Caco-2 (cell line): ENCODE data around the gene RALGPS1. TPM values are rescaled to one million over a fixed set of nuclear protein-coding genes. Genes with fewer than 3 reads are reported as not detected.

Source experiments
- BruUV-seq: library from RNA; stranded (reverse); fragments of 400-500 nt; replicated peaks from 2 replicates; lab custom pipeline; 2021; lab: Mats Ljungman, UMichigan
- CTCF ChIA-PET: fragments of 300-600 bp; sonication (Branson Sonifier 250); formaldehyde crosslinking; loops from one replicate; lab custom pipeline; 2022; ENCODE audit warnings: antibody characterized with exemption; lab: Charles Lee
- POLR2A ChIA-PET: fragments of 300-600 bp; sonication (Branson Sonifier 250); formaldehyde crosslinking; loops from one replicate; lab custom pipeline; 2022; ENCODE audit warnings: antibody characterized with exemption; lab: Charles Lee
- DNase-seq, 2 experiments: peaks; one replicate each; pipeline versions ENCODE4 v3.0.0 to v3.0.0-alpha.2; 2020 to 2022
- H3K27me3 ChIP-seq: replicated peaks from 2 replicates; pipeline ENCODE4 v1.6.0; 2011; ENCODE audit warnings: low read length; ENCODE audit not compliant: control insufficient read depth, insufficient read depth
- H3K36me3 ChIP-seq: 2 replicates; pipeline ENCODE4 v1.5.1; 2011; ENCODE audit warnings: low read length; ENCODE audit not compliant: control insufficient read depth, insufficient read depth
- H3K4me1 ChIP-seq: fragments of 250-450 bp; sonication (Bioruptor Pico); 2 replicates; pipeline ENCODE4 v1.5.1; 2020; ENCODE audit warnings: mild to moderate bottlenecking
- H3K4me3 ChIP-seq: 2 replicates; pipeline ENCODE4 v1.5.1; 2011; ENCODE audit warnings: low read depth, mild to moderate bottlenecking, control low read depth, low read length
- H3K9me3 ChIP-seq: fragments of 250-450 bp; sonication (Bioruptor Pico); 2 replicates; pipeline ENCODE4 v1.5.1; 2020; ENCODE audit warnings: mild to moderate bottlenecking, moderate library complexity
- H3K27ac Mint-ChIP-seq: one replicate; pipeline ENCODE4 v1.8.0; 2022; ENCODE audit warnings: mixed read lengths; ENCODE audit not compliant: unreplicated experiment
- H3K27me3 Mint-ChIP-seq: one replicate; pipeline ENCODE4 v1.8.0; 2022; ENCODE audit warnings: mixed read lengths; ENCODE audit not compliant: insufficient read depth, unreplicated experiment
- H3K36me3 Mint-ChIP-seq: one replicate; pipeline ENCODE4 v1.8.0; 2022; ENCODE audit warnings: mild to moderate bottlenecking, mixed read lengths; ENCODE audit not compliant: insufficient read depth, unreplicated experiment
- H3K4me1 Mint-ChIP-seq: one replicate; pipeline ENCODE4 v1.8.0; 2022; ENCODE audit warnings: low read depth, mixed read lengths; ENCODE audit not compliant: unreplicated experiment
- H3K4me3 Mint-ChIP-seq: one replicate; pipeline ENCODE4 v1.8.0; 2022; ENCODE audit warnings: mild to moderate bottlenecking, moderate library complexity, mixed read lengths; ENCODE audit not compliant: unreplicated experiment
- H3K9me3 Mint-ChIP-seq: one replicate; pipeline ENCODE4 v1.8.0; 2022; ENCODE audit warnings: mixed read lengths; ENCODE audit not compliant: unreplicated experiment
- CTCF ChIP-seq, 2 experiments: fragments of 200-600 bp in 1 of 2; IDR thresholded peaks; 1 replicate in 1 of 2; 2 replicates in 1 of 2; pipeline versions ENCODE4 v1.5.1 to v1.8.0; 2011 to 2022; ENCODE audit warnings: antibody characterized with exemption in 1 of 2, control low read depth in 1 of 2, inconsistent platforms in 1 of 2, low read depth in 1 of 2, low read length in 1 of 2, mild to moderate bottlenecking in 1 of 2, moderate library complexity in 1 of 2; ENCODE audit not compliant: insufficient read depth in 1 of 2, severe bottlenecking in 1 of 2, unreplicated experiment in 1 of 2
- intact Hi-C: fragments of 100-400 bp; cut with micrococcal nuclease; formaldehyde crosslinking; loops from one replicate; pipeline ENCODE4 v1.10.0; 2022; ENCODE audit not compliant: unreplicated experiment
- total RNA-seq: library from RNA; stranded (reverse); gene quantifications from 2 replicates; pipeline ENCODE4 v1.2.3, GENCODE V29; 2022

Gene RALGPS1
- total RNA-seq, 1 experiment from 2014 or later: 41.5 TPM

GRCh38 chr9:127165116-127165515, 250.5 kb downstream of the RALGPS1 start:
- Mint-ChIP-seq H3K9me3 (no peaks in the 10 kb centered on the region), H3K4me3 (no peak overlapping the region), H3K4me1 (peaks cover 7% of the 10 kb centered on the region), H3K36me3 (peaks cover 6% of the 10 kb centered on the region), H3K27me3 (no peaks in the 10 kb centered on the region), H3K27ac (no peak overlapping the region)
- TF ChIP-seq CTCF (IDR thresholded peaks at IDR 0.05; ENCODE audit: insufficient read depth in 1 of 2, low read depth in 1 of 2, low read length in 1 of 2, severe bottlenecking in 1 of 2, unreplicated experiment in 1 of 2): no peak
- no peaks in the 10 kb centered on the region for H3K27me3 ChIP-seq
- H3K36me3 ChIP-seq: peaks cover 1% of the 10 kb centered on the region; the same call in 1 of the 2 replicates
- ChIA-PET CTCF (no interaction called here), POLR2A (no interaction called here)
- BruUV-seq: no TSS peak
- intact Hi-C loops: no loop called here
- DNase-seq: no peak
- no peaks in the 10 kb centered on the region for H3K4me1 ChIP-seq
- H3K9me3 ChIP-seq: no peaks in the 10 kb centered on the region
- H3K4me3 ChIP-seq: no peak overlapping the region

GRCh38 chr9:127166111-127166510, 251.5 kb downstream of the RALGPS1 start:
- BruUV-seq: no TSS peak
- CTCF ChIA-PET: no interaction called here
- H3K4me1 Mint-ChIP-seq: peaks cover 7% of the 10 kb centered on the region
- Histone ChIP-seq H3K4me3 (no peak overlapping the region), H3K36me3 (peaks cover 1% of the 10 kb centered on the region; the same call in 1 of the 2 replicates), H3K9me3 (no peaks in the 10 kb centered on the region), H3K4me1 (no peaks in the 10 kb centered on the region), H3K27me3 (no peaks in the 10 kb centered on the region)
- no peak for DNase-seq
- H3K27me3 Mint-ChIP-seq: no peaks in the 10 kb centered on the region
- H3K4me3 Mint-ChIP-seq: no peak overlapping the region
- no peak overlapping the region for H3K27ac Mint-ChIP-seq
- TF ChIP-seq CTCF (IDR thresholded peaks at IDR 0.05; ENCODE audit: insufficient read depth in 1 of 2, low read depth in 1 of 2, low read length in 1 of 2, severe bottlenecking in 1 of 2, unreplicated experiment in 1 of 2): no peak
- peaks cover 6% of the 10 kb centered on the region for H3K36me3 Mint-ChIP-seq
- POLR2A ChIA-PET: no interaction called here
- H3K9me3 Mint-ChIP-seq: no peaks in the 10 kb centered on the region
- intact Hi-C loops: no loop called here

GRCh38 chr9:127166651-127167524, 252.3 kb downstream of the RALGPS1 start:
- Histone ChIP-seq H3K4me3 (no peak overlapping the region), H3K4me1 (no peaks in the 10 kb centered on the region), H3K27me3 (no peaks in the 10 kb centered on the region), H3K36me3 (peaks cover 1% of the 10 kb centered on the region; the same call in 1 of the 2 replicates), H3K9me3 (no peaks in the 10 kb centered on the region)
- Mint-ChIP-seq H3K27me3 (no peaks in the 10 kb centered on the region), H3K4me1 (peaks cover 4% of the 10 kb centered on the region), H3K4me3 (no peak overlapping the region), H3K27ac (no peak overlapping the region), H3K9me3 (no peaks in the 10 kb centered on the region), H3K36me3 (peaks cover 6% of the 10 kb centered on the region)
- DNase-seq: peak in 1 of 2 experiments; percentile 23
- intact Hi-C loops: no loop called here
- BruUV-seq: no TSS peak
- TF ChIP-seq CTCF (IDR thresholded peaks at IDR 0.05; ENCODE audit: insufficient read depth in 1 of 2, low read depth in 1 of 2, low read length in 1 of 2, severe bottlenecking in 1 of 2, unreplicated experiment in 1 of 2): no peak
- POLR2A ChIA-PET: no interaction called here
- CTCF ChIA-PET: no interaction called here
